ENCODE data around the gene PSMD14.

- no peak for TF ChIP-seq CTCF (conservative IDR thresholded peaks at IDR 0.05 in 1 of 2, IDR thresholded peaks at IDR 0.05 in 1 of 2; ENCODE audit: low read depth in 1 of 2, low read length in 2 of 2)
- no peak for TF ChIP-seq EZH2 (IDR thresholded peaks at IDR 0.05; ENCODE audit: low read length, missing control alignments)
Observed at GRCh38 chr2:161316701-161317100, 8.5 kb downstream of the PSMD14 start.

All from fibroblast of lung (primary cell).